H1 (cell line): ENCODE results near the gene NEUROD6. TPM values are rescaled to one million over a fixed set of nuclear protein-coding genes. Genes with fewer than 3 reads are reported as not detected.

ENCODE experiments used
- BRCA1 ChIP-seq: IDR thresholded peaks from 2 replicates; pipeline ENCODE4 v1.6.1; 2012; ENCODE audit warnings: low read depth, low read length, improper control_type of control experiment
- CEBPB ChIP-seq: IDR thresholded peaks from 2 replicates; pipeline ENCODE4 v1.6.1; 2012; ENCODE audit warnings: low read depth, low read length
- POU5F1 ChIP-seq: IDR thresholded peaks from 2 replicates; pipeline ENCODE4 v1.6.1; 2011; ENCODE audit warnings: low read depth, mild to moderate bottlenecking, low read length, moderate library complexity
- RFX5 ChIP-seq: IDR thresholded peaks from 2 replicates; pipeline ENCODE4 v1.6.1; 2011; ENCODE audit warnings: low read depth, low read length, improper control_type of control experiment, borderline replicate concordance
- SRF ChIP-seq: IDR thresholded peaks from 2 replicates; pipeline ENCODE4 v1.6.1; 2011; ENCODE audit warnings: mild to moderate bottlenecking, low read depth, low read length, moderate library complexity
- USF2 ChIP-seq: IDR thresholded peaks from 2 replicates; pipeline ENCODE4 v1.6.1; 2011; ENCODE audit warnings: low read length, improper control_type of control experiment
- polyA plus RNA-seq, 7 experiments: library from polyadenylated mRNA; depleted of rRNA in 3 of 7; stranded (reverse) in 5 of 7; unstranded in 2 of 7; fragments of >200 nt in 5 of 7; fragments of 200-250 nt in 2 of 7; gene quantifications; 1 replicate in 5 of 7; 2 replicates in 1 of 7; 4 replicates in 1 of 7; pipeline versions ENCODE4 v1.2.1 to v1.2.3, GENCODE V29; 2011 to 2013; ENCODE audit warnings: missing spikeins in 2 of 7, mixed read lengths in 2 of 7
- total RNA-seq: library from RNA; stranded (reverse); fragmentation: NEBNext Ultra II Directional; extraction: Animal tissue kit (Norgen Biotek cat#: 25700); gene quantifications from 2 replicates; pipeline ENCODE4 v1.2.1, GENCODE V29; 2021

Gene NEUROD6
- total and polyA plus RNA-seq, 2 of the 8 experiments (the other 6 are each of a cell fraction or from before 2014, with no cell fraction given), result not detected

- TF ChIP-seq RFX5, result no peak
- no peak for TF ChIP-seq CEBPB
- no peak for TF ChIP-seq BRCA1
- no peak for TF ChIP-seq USF2
- TF ChIP-seq SRF, result no peak
- no peak for TF ChIP-seq POU5F1
Measured at GRCh38 chr7:31335161-31335856, 5.2 kb downstream of the NEUROD6 start (continued).
